Renal pelvis (tissue), 3 donors: Measurements from ENCODE around the gene ANKMY2. TPM values are rescaled to one million over a fixed set of nuclear protein-coding genes. Genes with fewer than 3 reads are reported as not detected.

ENCODE experiments used
- polyA plus RNA-seq, 3 donors: library from polyadenylated mRNA; unstranded; fragments of 120-200 nt; gene quantifications; one replicate each; pipeline ENCODE4 v1.2.1, GENCODE V29; 2013; ENCODE audit not compliant: insufficient read length in 3 of 3

Gene ANKMY2
- polyA plus RNA-seq, 3 donors = 30.7 to 32.6 (median 30.8) TPM

Other genes with a start within 250 kb of the ANKMY2 start
- 1 to 10 TPM; 3.6 to 5.1 (median 4.5) TPM for gene CRPPA, start 224.2 kb downstream of the ANKMY2 start, polyA plus RNA-seq
- gene SOSTDC1, start 180.0 kb downstream of the ANKMY2 start, polyA plus RNA-seq = 10 to 100 TPM; 42.7 to 52.4 (median 50.0) TPM
- not detected for gene LRRC72, start 118.9 kb downstream of the ANKMY2 start, polyA plus RNA-seq
- 10 to 100 TPM; 69.1 to 76.6 (median 70.8) TPM for gene BZW2, start 427 bp upstream of the ANKMY2 start, polyA plus RNA-seq
- 10 to 100 TPM; 22.7 to 26.3 (median 23.2) TPM for gene TSPAN13, start 108.0 kb upstream of the ANKMY2 start, polyA plus RNA-seq
- gene AGR2, start 159.2 kb upstream of the ANKMY2 start, polyA plus RNA-seq = 10 to 100 TPM; 61.1 to 66.0 (median 62.8) TPM
- gene AGR3, start 236.2 kb upstream of the ANKMY2 start, polyA plus RNA-seq = 1 to 10 TPM; 1.3 to 2.3 (median 1.5) TPM